Measurements from ENCODE around the gene BIN2. TPM values are rescaled to one million over a fixed set of nuclear protein-coding genes. Genes with fewer than 3 reads are reported as not detected.
A peak's percentile ranks its signal among the peaks of the same experiment; 100 is the strongest.

The BIN2 gene
- total and polyA plus RNA-seq, 12 donors, result 0.57 to 13.2 (median 1.5) TPM

DNA sequence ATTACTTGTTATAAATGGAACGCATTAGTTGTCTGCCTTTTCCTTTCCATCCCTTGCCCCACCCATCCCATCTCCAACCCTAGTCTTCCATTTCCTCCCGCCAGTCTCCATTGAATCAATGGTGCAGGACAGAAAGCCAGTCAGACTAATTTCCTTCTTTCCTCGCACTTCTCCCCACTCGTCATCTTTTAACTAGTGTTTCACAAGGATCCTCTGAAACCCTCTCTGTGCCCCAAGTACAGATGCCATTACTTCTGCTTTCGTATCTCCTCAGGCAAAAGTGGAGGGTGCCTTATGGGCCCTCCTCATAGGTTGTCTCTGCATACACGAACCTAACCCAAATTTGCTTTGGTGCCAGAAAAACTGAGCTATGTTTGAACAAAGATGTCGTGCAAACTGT is 81.1 kb downstream of the BIN2 start:
- H3K27me3 ChIP-seq, result no peaks in the 10 kb centered on the region
- peaks cover 10 to 85% (median 47%) of the 10 kb centered on the region in 9 donors for H3K4me1 ChIP-seq
- no peaks in the 10 kb centered on the region for H3K9me3 ChIP-seq
- intact Hi-C loops (cut with DNase I), result loop anchor here in 3 of 10 donors (10.0 kb wide), 1 partner anchor 198 kb away; the partner anchor contains the start of gene LETMD1 (in 3 of the 3)
- peak overlapping the region in 1 of 10 donors; percentile 100 for H3K27ac ChIP-seq
- H3K4me3 ChIP-seq, result no peak overlapping the region
- no peak for ATAC-seq
- DNase-seq, result no peak
- 68 to 74% methylated on average over 7 of the region's 7 CpGs for WGBS, 2 donors
- H3K36me3 ChIP-seq, result peaks cover 0 to 65% (median 43%) of the 10 kb centered on the region in 9 donors
- TF ChIP-seq CTCF (IDR thresholded peaks at IDR 0.05), result no peak

DNA sequence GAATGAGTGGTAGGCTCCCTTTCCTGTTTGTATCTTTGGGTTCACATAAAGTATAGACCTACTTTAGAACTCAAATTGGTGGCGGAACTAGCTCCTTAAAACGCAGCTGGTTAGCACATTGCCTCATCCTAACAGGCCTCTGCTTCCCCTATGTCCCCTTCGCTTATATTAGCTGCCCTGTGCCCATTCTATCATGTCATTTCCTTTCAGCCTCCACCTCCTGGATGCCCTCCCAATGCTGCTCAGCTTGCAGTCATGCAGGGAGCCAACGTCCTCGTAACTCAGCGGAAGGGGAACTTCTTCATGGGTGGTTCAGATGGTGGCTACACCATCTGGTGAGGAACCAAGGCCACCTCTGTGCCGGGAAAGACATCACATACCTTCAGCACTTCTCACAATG is 81.9 kb downstream of the BIN2 start:
- no peak for DNase-seq
- no peak for TF ChIP-seq CTCF (IDR thresholded peaks at IDR 0.05)
- intact Hi-C loops (cut with DNase I), result loop anchor here in 3 of 10 donors (10.0 kb wide), 1 partner anchor 197 kb away; the partner anchor contains the start of gene LETMD1 (in 3 of the 3)
- Histone ChIP-seq H3K4me3 (no peak overlapping the region), H3K4me1 (peaks cover 8 to 80% (median 40%) of the 10 kb centered on the region in 9 donors), H3K9me3 (no peaks in the 10 kb centered on the region), H3K27ac (peak overlapping the region in 2 of 10 donors; percentile 30 to 100), H3K36me3 (peaks cover 0 to 65% (median 43%) of the 10 kb centered on the region in 9 donors), H3K27me3 (no peaks in the 10 kb centered on the region)
- ATAC-seq, result no peak
- WGBS, 2 donors, result 76 to 86% methylated on average over 7 of the region's 7 CpGs

GRCh38 chr12:51240971-51241370 is 83.0 kb downstream of the BIN2 start:
- Histone ChIP-seq H3K9me3 (no peaks in the 10 kb centered on the region), H3K27me3 (no peaks in the 10 kb centered on the region), H3K27ac (peak overlapping the region in 2 of 10 donors; percentile 98 to 100), H3K36me3 (peaks cover 0 to 62% (median 43%) of the 10 kb centered on the region in 9 donors), H3K4me1 (peaks cover 8 to 69% (median 31%) of the 10 kb centered on the region in 9 donors), H3K4me3 (peak overlapping the region in 2 of 10 donors; percentile 74 to 100)
- TF ChIP-seq CTCF (IDR thresholded peaks at IDR 0.05), result no peak
- intact Hi-C loops (cut with DNase I), result loop anchor here in 3 of 10 donors (10.0 kb wide), 1 partner anchor 196 kb away; the partner anchor contains the start of gene LETMD1 (in 3 of the 3)
- WGBS, 2 donors, result 55 to 78% methylated on average over 2 of the region's 2 CpGs
- DNase-seq, result no peak
- ATAC-seq, result no peak

DNA sequence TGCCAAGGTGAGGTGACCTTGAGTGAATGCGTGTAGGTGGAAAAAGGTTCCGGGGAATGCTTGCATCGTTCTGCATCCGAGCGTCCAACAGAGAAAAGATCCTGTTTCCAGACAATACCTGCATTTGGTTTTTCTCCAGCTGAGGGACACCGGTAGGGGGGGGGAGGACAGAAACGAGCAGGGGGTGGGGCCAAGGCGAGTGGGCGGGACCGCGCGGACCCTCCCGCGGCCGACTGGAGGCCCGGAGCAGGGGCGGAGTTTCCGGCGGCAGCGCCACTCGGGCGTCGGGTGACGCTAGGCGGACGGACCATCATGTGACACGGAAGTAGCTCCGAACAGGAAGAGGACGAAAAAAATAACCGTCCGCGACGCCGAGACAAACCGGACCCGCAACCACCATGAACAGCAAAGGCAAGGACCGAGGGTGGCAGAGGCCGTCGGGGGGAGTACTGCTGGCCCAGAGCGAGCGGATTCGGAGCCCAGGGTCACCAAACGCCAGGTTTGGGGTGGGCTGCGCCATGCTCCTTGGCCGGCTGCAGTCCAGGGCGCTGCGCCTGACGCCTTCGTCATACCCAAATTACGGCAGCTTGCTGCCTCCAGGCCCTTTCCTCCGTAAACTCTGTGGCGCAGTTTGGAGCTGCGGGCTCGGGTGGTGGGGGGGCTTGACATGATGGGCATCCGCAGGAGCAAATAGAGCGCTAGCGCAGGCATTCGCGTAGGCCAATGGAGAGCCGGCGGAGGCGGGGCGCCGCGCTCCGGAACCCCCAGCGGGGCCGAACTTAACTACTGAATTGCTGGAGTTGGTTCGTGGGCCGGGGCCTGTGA is 85.3 kb downstream of the BIN2 start, which contains the start of gene DAZAP2:
Gene DAZAP2 (plus strand): TSS at position 317 of the 825 bp plus-strand sequence. CDS start 82 bp downstream, at position 399.
- peak within 1 kb of the TSS; percentile 68 to 100 (median 92) for H3K4me3 ChIP-seq
- ATAC-seq (peak; percentile 98 to 99 (median 99)), DNase-seq (peak; percentile 96 to 97)
- WGBS, 2 donors, result 0 to 1% methylated on average over 70 of the region's 70 CpGs
- intact Hi-C loops (cut with DNase I), result loop anchor here in 6 of 10 donors (1.0 to 10.0 kb wide), 4 partner anchors 20 to 191 kb away; partner anchors contain the start of genes CSRNP2 (in 3 of the 6), TFCP2 (in 3 of the 6) and POU6F1 (in 2 of the 6)
- peak within 1 kb of the TSS; percentile 96 to 100 (median 100) for H3K27ac ChIP-seq
- no peaks in the 10 kb centered on the region for H3K9me3 ChIP-seq
- H3K36me3 ChIP-seq, result peaks cover 0 to 39% (median 35%) of the 10 kb centered on the region in 9 donors
- peaks cover 8 to 47% (median 21%) of the 10 kb centered on the region in 9 donors for H3K4me1 ChIP-seq
- no peaks in the 10 kb centered on the region for H3K27me3 ChIP-seq
- TF ChIP-seq CTCF (IDR thresholded peaks at IDR 0.05), result peak in 6 of 9 donors; percentile 6 to 54 (median 37)
